Activated T-helper 2 cell treated with anti-CD3 and anti-CD28 coated beads, Interferon-gamma antibody, Interleukin-2, Interleukin-4, amounts not matched to agents 10 μg/mL and 5 μg/mL and 100 μg/mL, durations not matched to agents 14 hours and 24 hours and 36 hours (primary cell): ENCODE measurements around the gene GLI3. TPM values are rescaled to one million over a fixed set of nuclear protein-coding genes. Genes with fewer than 3 reads are reported as not detected.

Source experiments
- DNase-seq: peaks from one replicate; pipeline ENCODE4 v3.0.0; 2021; ENCODE audit warnings: low spot score
- H3K27ac Mint-ChIP-seq: one replicate; pipeline ENCODE4 v1.8.0; 2021; ENCODE audit warnings: mixed read lengths
- H3K27me3 Mint-ChIP-seq: one replicate; pipeline ENCODE4 v1.8.0; 2021; ENCODE audit warnings: low read depth, mixed read lengths
- H3K36me3 Mint-ChIP-seq: one replicate; pipeline ENCODE4 v1.8.0; 2021; ENCODE audit warnings: low read depth, mixed read lengths
- H3K4me1 Mint-ChIP-seq: one replicate; pipeline ENCODE4 v1.8.0; 2021; ENCODE audit warnings: low read depth, mixed read lengths
- H3K4me3 Mint-ChIP-seq: one replicate; pipeline ENCODE4 v1.8.0; 2021; ENCODE audit warnings: low read depth, mild to moderate bottlenecking, moderate library complexity, mixed read lengths
- H3K9me3 Mint-ChIP-seq: one replicate; pipeline ENCODE4 v1.8.0; 2021; ENCODE audit warnings: mixed read lengths
- intact Hi-C: fragments of 100-400 bp; cut with micrococcal nuclease; formaldehyde crosslinking; loops from one replicate; pipeline ENCODE4 v1.15.1; 2023
- total RNA-seq: library from RNA; stranded (reverse); gene quantifications from 2 replicates; pipeline ENCODE4 v1.2.3, GENCODE V29; 2022

GLI3 gene
- total RNA-seq, 1 donor from 2014 or later, result not detected

GRCh38 chr7:42025635-42026375, 211.2 kb downstream of the GLI3 start:
- no peak for DNase-seq
- Mint-ChIP-seq H3K27me3 (no peaks in the 10 kb centered on the region), H3K36me3 (no peaks in the 10 kb centered on the region), H3K27ac (no peak overlapping the region), H3K4me1 (no peaks in the 10 kb centered on the region), H3K4me3 (no peak overlapping the region), H3K9me3 (no peaks in the 10 kb centered on the region)
- intact Hi-C loops, result no loop called here

DNA sequence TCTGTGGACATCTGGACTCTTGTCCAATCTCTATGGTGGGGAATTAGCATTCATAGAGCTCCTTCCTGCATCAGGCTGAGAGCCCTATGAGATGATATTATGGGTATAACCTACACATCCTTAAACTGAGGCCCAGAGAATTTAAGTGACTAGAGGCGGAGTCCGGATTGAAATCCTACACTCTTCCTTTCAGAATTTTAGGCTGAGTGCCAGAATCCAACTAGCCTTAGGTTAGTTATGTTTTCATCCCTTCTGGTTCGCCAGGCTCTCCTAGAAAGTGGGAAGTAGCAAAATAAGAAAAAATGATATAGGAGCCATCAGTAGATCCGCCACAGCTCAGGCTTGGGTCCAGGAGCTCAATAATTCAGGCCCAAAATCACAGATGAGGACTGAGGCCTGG, 212.5 kb downstream of the GLI3 start:
- Mint-ChIP-seq H3K4me1 (no peaks in the 10 kb centered on the region), H3K27ac (no peak overlapping the region), H3K9me3 (no peaks in the 10 kb centered on the region), H3K36me3 (no peaks in the 10 kb centered on the region), H3K4me3 (no peak overlapping the region), H3K27me3 (no peaks in the 10 kb centered on the region)
- DNase-seq, result no peak
- intact Hi-C loops, result no loop called here

DNA sequence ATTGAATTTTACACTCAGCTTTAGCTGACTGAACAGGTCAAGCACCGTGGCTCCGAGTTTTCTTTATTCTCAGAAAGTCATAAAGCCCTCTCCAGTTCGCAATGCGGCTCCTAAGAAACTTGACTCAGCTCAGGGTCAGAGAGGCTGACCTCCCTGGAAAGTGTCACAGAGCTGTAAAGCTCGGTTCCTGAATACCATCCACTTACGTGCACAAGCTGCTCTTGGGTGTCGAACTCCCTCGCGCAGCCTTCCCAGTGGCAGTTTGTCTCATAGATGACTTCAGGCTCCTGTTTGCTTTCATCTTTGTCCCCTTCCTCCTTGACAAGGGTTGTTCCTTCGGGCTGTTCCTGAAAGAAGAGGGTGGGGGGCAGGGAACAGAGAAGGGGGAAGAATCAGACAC, 213.7 kb downstream of the GLI3 start:
- no peaks in the 10 kb centered on the region for H3K4me1 Mint-ChIP-seq
- DNase-seq, result no peak
- H3K27ac Mint-ChIP-seq, result no peak overlapping the region
- intact Hi-C loops, result no loop called here
- H3K9me3 Mint-ChIP-seq, result no peaks in the 10 kb centered on the region
- no peaks in the 10 kb centered on the region for H3K36me3 Mint-ChIP-seq
- H3K27me3 Mint-ChIP-seq, result no peaks in the 10 kb centered on the region
- H3K4me3 Mint-ChIP-seq, result no peak overlapping the region

DNA sequence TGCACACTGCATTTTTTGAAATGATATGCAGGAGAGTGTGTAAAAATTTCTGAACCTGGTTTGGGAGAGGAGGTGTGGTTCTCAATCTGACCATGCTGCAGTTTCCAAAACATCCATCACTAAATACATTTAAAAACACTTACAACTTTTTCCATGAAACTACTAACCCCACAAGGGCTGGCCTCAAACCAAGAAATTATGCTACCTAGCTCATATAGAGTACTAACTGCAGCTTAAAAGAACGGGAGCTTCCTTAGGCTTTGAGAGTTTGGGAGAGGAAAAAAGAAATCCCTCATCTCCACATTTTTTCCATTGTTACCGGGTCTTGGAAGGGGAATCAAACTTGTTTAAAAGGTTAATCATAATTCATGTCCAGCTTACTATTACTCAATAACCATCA, 214.2 kb downstream of the GLI3 start:
- H3K27me3 Mint-ChIP-seq, result no peaks in the 10 kb centered on the region
- no peaks in the 10 kb centered on the region for H3K9me3 Mint-ChIP-seq
- DNase-seq, result no peak
- no peak overlapping the region for H3K27ac Mint-ChIP-seq
- no peak overlapping the region for H3K4me3 Mint-ChIP-seq
- intact Hi-C loops, result no loop called here
- H3K36me3 Mint-ChIP-seq, result no peaks in the 10 kb centered on the region
- no peaks in the 10 kb centered on the region for H3K4me1 Mint-ChIP-seq

- intact Hi-C loops, result no loop called here
Observed at GRCh38 chr7:42022056-42022455, 215.0 kb downstream of the GLI3 start.

GRCh38 chr7:42021631-42022030, 215.4 kb downstream of the GLI3 start:
- Mint-ChIP-seq H3K27me3 (no peaks in the 10 kb centered on the region), H3K36me3 (no peaks in the 10 kb centered on the region), H3K9me3 (no peaks in the 10 kb centered on the region), H3K4me3 (no peak overlapping the region), H3K4me1 (no peaks in the 10 kb centered on the region), H3K27ac (no peak overlapping the region)
- intact Hi-C loops, result no loop called here
- no peak for DNase-seq

More at GRCh38 chr7:42022056-42022455, 215.0 kb downstream of the GLI3 start:
- DNase-seq, result no peak
- H3K27me3 Mint-ChIP-seq, result no peaks in the 10 kb centered on the region
- no peaks in the 10 kb centered on the region for H3K9me3 Mint-ChIP-seq
- H3K36me3 Mint-ChIP-seq, result no peaks in the 10 kb centered on the region
- H3K4me1 Mint-ChIP-seq, result no peaks in the 10 kb centered on the region
- H3K4me3 Mint-ChIP-seq, result no peak overlapping the region
- no peak overlapping the region for H3K27ac Mint-ChIP-seq

GRCh38 chr7:42020061-42020460, 216.9 kb downstream of the GLI3 start:
- DNase-seq, result no peak
- H3K9me3 Mint-ChIP-seq, result peaks cover 1% of the 10 kb centered on the region
- H3K27ac Mint-ChIP-seq, result no peak overlapping the region
- intact Hi-C loops, result no loop called here
- no peak overlapping the region for H3K4me3 Mint-ChIP-seq
- H3K4me1 Mint-ChIP-seq, result no peaks in the 10 kb centered on the region
- H3K36me3 Mint-ChIP-seq, result no peaks in the 10 kb centered on the region
- H3K27me3 Mint-ChIP-seq, result no peaks in the 10 kb centered on the region

DNA sequence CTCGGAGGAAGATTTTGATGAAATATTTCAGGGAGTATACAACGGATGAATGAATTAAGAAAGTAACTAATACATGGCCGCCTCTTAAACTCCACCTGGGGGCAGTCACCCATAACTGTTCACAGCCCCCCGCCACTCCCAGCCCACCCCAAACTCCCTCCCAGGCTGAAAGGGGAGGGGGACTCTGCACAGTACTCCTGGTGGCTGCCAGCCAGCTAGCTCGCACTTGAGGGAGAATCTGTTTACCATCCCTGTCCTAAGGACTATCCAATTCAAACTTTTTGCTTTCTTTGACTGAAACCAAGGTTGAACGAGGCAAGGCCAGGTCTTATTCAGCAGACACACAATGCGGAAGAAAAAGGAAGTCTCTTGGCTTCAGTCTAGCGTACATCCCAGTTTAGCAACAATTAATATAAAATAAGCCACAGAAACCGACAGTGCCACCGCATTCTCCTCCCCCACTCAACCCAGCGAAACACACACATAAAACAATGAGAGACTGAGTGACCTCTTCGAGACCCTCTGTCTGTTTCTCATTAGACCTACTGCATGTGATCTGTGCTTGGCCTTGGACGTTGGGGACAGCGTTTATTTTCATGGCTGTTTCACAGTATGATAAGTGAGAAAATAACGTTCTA, 219.5 kb downstream of the GLI3 start:
- H3K36me3 Mint-ChIP-seq, result no peaks in the 10 kb centered on the region
- no peaks in the 10 kb centered on the region for H3K4me1 Mint-ChIP-seq
- no peak overlapping the region for H3K27ac Mint-ChIP-seq
- peaks cover 14% of the 10 kb centered on the region for H3K9me3 Mint-ChIP-seq
- intact Hi-C loops, result no loop called here
- DNase-seq, result no peak
- H3K27me3 Mint-ChIP-seq, result no peaks in the 10 kb centered on the region
- no peak overlapping the region for H3K4me3 Mint-ChIP-seq

- H3K4me3 Mint-ChIP-seq, result no peak overlapping the region
- intact Hi-C loops, result no loop called here
- peaks cover 14% of the 10 kb centered on the region for H3K9me3 Mint-ChIP-seq
- no peak overlapping the region for H3K27ac Mint-ChIP-seq
- no peaks in the 10 kb centered on the region for H3K36me3 Mint-ChIP-seq
- H3K27me3 Mint-ChIP-seq, result no peaks in the 10 kb centered on the region
- DNase-seq, result no peak
- H3K4me1 Mint-ChIP-seq, result no peaks in the 10 kb centered on the region
Observed at GRCh38 chr7:42016517-42016916, 220.5 kb downstream of the GLI3 start.

GRCh38 chr7:42014625-42015618, 222.1 kb downstream of the GLI3 start:
- no peaks in the 10 kb centered on the region for H3K4me1 Mint-ChIP-seq
- H3K36me3 Mint-ChIP-seq, result no peaks in the 10 kb centered on the region
- H3K9me3 Mint-ChIP-seq, result peaks cover 14% of the 10 kb centered on the region
- no peak overlapping the region for H3K27ac Mint-ChIP-seq
- H3K4me3 Mint-ChIP-seq, result no peak overlapping the region
- no peaks in the 10 kb centered on the region for H3K27me3 Mint-ChIP-seq
- intact Hi-C loops, result no loop called here
- no peak for DNase-seq

- Mint-ChIP-seq H3K27me3 (no peaks in the 10 kb centered on the region), H3K9me3 (peaks cover 14% of the 10 kb centered on the region), H3K4me3 (no peak overlapping the region), H3K36me3 (no peaks in the 10 kb centered on the region), H3K27ac (no peak overlapping the region), H3K4me1 (no peaks in the 10 kb centered on the region)
- DNase-seq, result no peak
- intact Hi-C loops, result no loop called here
Observed at GRCh38 chr7:42012786-42013360, 224.1 kb downstream of the GLI3 start.

- H3K4me1 Mint-ChIP-seq, result no peaks in the 10 kb centered on the region
- no peak for DNase-seq
- no peaks in the 10 kb centered on the region for H3K27me3 Mint-ChIP-seq
- H3K4me3 Mint-ChIP-seq, result no peak overlapping the region
- H3K36me3 Mint-ChIP-seq, result no peaks in the 10 kb centered on the region
- no peak overlapping the region for H3K27ac Mint-ChIP-seq
- peaks cover 14% of the 10 kb centered on the region for H3K9me3 Mint-ChIP-seq
- intact Hi-C loops, result no loop called here
Observed at GRCh38 chr7:42012313-42012712, 224.7 kb downstream of the GLI3 start.
